ENCODE results near the gene CORIN.

GRCh38 chr4:47827343-47828047, 10.4 kb downstream of the CORIN start:
- TF ChIP-seq, protein P1, sequence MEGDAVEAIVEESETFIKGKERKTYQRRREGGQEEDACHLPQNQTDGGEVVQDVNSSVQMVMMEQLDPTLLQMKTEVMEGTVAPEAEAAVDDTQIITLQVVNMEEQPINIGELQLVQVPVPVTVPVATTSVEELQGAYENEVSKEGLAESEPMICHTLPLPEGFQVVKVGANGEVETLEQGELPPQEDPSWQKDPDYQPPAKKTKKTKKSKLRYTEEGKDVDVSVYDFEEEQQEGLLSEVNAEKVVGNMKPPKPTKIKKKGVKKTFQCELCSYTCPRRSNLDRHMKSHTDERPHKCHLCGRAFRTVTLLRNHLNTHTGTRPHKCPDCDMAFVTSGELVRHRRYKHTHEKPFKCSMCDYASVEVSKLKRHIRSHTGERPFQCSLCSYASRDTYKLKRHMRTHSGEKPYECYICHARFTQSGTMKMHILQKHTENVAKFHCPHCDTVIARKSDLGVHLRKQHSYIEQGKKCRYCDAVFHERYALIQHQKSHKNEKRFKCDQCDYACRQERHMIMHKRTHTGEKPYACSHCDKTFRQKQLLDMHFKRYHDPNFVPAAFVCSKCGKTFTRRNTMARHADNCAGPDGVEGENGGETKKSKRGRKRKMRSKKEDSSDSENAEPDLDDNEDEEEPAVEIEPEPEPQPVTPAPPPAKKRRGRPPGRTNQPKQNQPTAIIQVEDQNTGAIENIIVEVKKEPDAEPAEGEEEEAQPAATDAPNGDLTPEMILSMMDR (conservative IDR thresholded peaks at IDR 0.05; ENCODE audit: low read length), result no peak
- TF ChIP-seq EZH2phosphoT487 (IDR thresholded peaks at IDR 0.05; ENCODE audit: borderline replicate concordance), result no peak

Data from Loucy (cell line).